GM23248 (cell line): ENCODE data around the gene ARF1.

Experiments
- EZH2 ChIP-seq: fragments of 200-600 bp; sonication (generic); IDR thresholded peaks from 2 replicates; pipeline ENCODE4 v1.6.1; 2018; ENCODE audit warnings: antibody characterized with exemption, mild to moderate bottlenecking; ENCODE audit not compliant: insufficient read depth, poor library complexity, severe bottlenecking
- EZH2phosphoT487 ChIP-seq: fragments of 200-600 bp; sonication (generic); IDR thresholded peaks from 2 replicates; pipeline ENCODE4 v1.6.1; 2018; ENCODE audit warnings: antibody characterized with exemption, moderate library complexity, mild to moderate bottlenecking, low read depth; ENCODE audit not compliant: insufficient read depth

DNA sequence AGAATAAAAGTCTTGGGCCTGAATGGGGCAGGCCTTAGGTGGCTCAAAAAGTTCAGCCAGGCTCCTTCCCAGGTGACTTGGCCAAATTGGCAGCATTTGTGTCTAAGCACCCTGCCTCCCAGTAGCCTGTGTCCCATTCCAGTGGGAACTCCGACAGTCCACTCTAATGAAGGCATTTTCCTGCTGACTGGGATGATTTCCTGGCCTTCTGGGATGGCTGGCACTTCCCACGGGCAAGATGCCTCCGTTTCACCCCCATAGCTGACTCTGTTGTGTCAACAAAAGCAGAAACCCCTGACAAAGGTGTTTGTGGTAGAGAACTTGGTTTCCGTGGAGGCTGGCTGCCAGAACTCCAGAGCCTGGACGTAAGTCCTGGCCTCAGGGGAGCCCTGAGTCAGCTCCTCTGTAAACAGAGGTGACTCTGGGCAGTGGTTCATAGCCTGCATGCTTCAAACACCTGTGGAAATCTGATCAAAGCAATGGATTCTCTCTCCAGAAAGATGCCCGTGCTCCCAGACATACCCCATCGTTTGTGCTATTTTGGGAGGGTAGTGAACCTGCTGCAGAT lies 39.1 kb upstream of the ARF1 start:
- no peak for TF ChIP-seq EZH2phosphoT487
- no peak for TF ChIP-seq EZH2
